HG03095 (cell line): Measurements from ENCODE around the gene MIER3.

Experiments
- ATAC-seq: cut with Tn5 transposase; IDR thresholded peaks from one replicate; pipeline ENCODE4 v1.9.1; 2021; ENCODE audit warnings: moderate library complexity; ENCODE audit not compliant: unreplicated experiment

The MIER3 gene

GRCh38 chr5:56961746-56962145 lies 9.8 kb upstream of the MIER3 start:
- no peak for ATAC-seq

- no peak for ATAC-seq
Observed at GRCh38 chr5:56959326-56959725, 7.4 kb upstream of the MIER3 start.

GRCh38 chr5:56958595-56958994 lies 6.7 kb upstream of the MIER3 start:
- ATAC-seq, result no peak

GRCh38 chr5:56954262-56954661 lies 2.3 kb upstream of the MIER3 start:
- no peak for ATAC-seq

GRCh38 chr5:56951126-56951945 lies 587 bp downstream of the MIER3 start:
- peak; percentile 40 for ATAC-seq

GRCh38 chr5:56950626-56951125 lies 1.2 kb downstream of the MIER3 start:
- peak; percentile 44 for ATAC-seq

GRCh38 chr5:56947052-56947451 lies 4.9 kb downstream of the MIER3 start:
- ATAC-seq, result no peak

- no peak for ATAC-seq
Observed at GRCh38 chr5:56941981-56942380, 9.9 kb downstream of the MIER3 start.

- no peak for ATAC-seq
Observed at GRCh38 chr5:56938858-56939257, 13.1 kb downstream of the MIER3 start.

GRCh38 chr5:56934325-56934724 lies 17.6 kb downstream of the MIER3 start:
- ATAC-seq, result no peak

- no peak for ATAC-seq
Observed at GRCh38 chr5:56922922-56923321, 29.0 kb downstream of the MIER3 start.

GRCh38 chr5:56919942-56920662 lies 31.8 kb downstream of the MIER3 start:
- ATAC-seq, result no peak

- ATAC-seq, result no peak
Observed at GRCh38 chr5:56918054-56918453, 33.9 kb downstream of the MIER3 start.

GRCh38 chr5:56917534-56917933 lies 34.4 kb downstream of the MIER3 start:
- ATAC-seq, result no peak

GRCh38 chr5:56914678-56915077 lies 37.2 kb downstream of the MIER3 start:
- no peak for ATAC-seq

- no peak for ATAC-seq
Observed at GRCh38 chr5:56913766-56914165, 38.2 kb downstream of the MIER3 start.

- peak; percentile 2 for ATAC-seq
Observed at GRCh38 chr5:56910210-56910965, 41.5 kb downstream of the MIER3 start.

- ATAC-seq, result peak; percentile 86
Observed at GRCh38 chr5:56909294-56910209, 42.4 kb downstream of the MIER3 start, which contains the start of gene SETD9. TSS of gene SETD9 (plus strand) at chr5:56909596. CDS start at chr5:56909646, 50 bp downstream.

- peak; percentile 37 for ATAC-seq
Observed at GRCh38 chr5:56908942-56909293, 43.0 kb downstream of the MIER3 start.

- no peak for ATAC-seq
Observed at GRCh38 chr5:56900858-56901578, 50.9 kb downstream of the MIER3 start.
